PC-3 (cell line): ENCODE data around the gene ANXA9. TPM values are rescaled to one million over a fixed set of nuclear protein-coding genes. Genes with fewer than 3 reads are reported as not detected.

Experiments used
- ATAC-seq: fragments of 200-7000 bp; cut with Tn5 transposase; 2 replicates; pipeline ENCODE4 v1.9.1; 2020; ENCODE audit warnings: mild to moderate bottlenecking, moderate library complexity
- BruUV-seq: library from RNA; stranded (reverse); fragments of 400-500 nt; replicated peaks from 2 replicates; lab custom pipeline; 2021; lab: Mats Ljungman, UMichigan
- CTCF ChIA-PET: fragments of 300-600 bp; sonication (Branson Sonifier 250); formaldehyde crosslinking; loops from one replicate; lab custom pipeline; 2022; ENCODE audit warnings: antibody characterized with exemption; lab: Charles Lee
- POLR2A ChIA-PET: fragments of 300-600 bp; sonication (Branson Sonifier 250); formaldehyde crosslinking; loops from one replicate; lab custom pipeline; 2022; ENCODE audit warnings: antibody characterized with exemption; ENCODE audit not compliant: unreplicated experiment; lab: Charles Lee
- DNase-seq: peaks from one replicate; pipeline ENCODE4 v3.0.0-alpha.2; 2015
- H2AFZ ChIP-seq: fragments of 300-600 bp; sonication (generic); 2 replicates; pipeline ENCODE4 v1.6.0; 2016; ENCODE audit warnings: antibody characterized with exemption, low read length
- H3F3A ChIP-seq: fragments of 300-600 bp; sonication (generic); one replicate; pipeline ENCODE4 v1.6.0; 2017; ENCODE audit warnings: antibody characterized with exemption, low read length, control low read depth, mild to moderate bottlenecking; ENCODE audit not compliant: unreplicated experiment
- H3K27ac ChIP-seq: fragments of 300-600 bp; sonication (generic); 2 replicates; pipeline ENCODE4 v1.5.1; 2016; ENCODE audit warnings: mild to moderate bottlenecking, low read length
- H3K27me3 ChIP-seq: fragments of 300-600 bp; sonication (generic); 2 replicates; pipeline ENCODE4 v1.6.1; 2016; ENCODE audit warnings: low read length, mixed read lengths
- H3K36me3 ChIP-seq: fragments of 300-600 bp; sonication (generic); 2 replicates; pipeline ENCODE4 v1.6.1; 2016; ENCODE audit warnings: low read depth, mixed run types, low read length, mixed read lengths
- H3K4me1 ChIP-seq: fragments of 300-600 bp; sonication (generic); 2 replicates; pipeline ENCODE4 v1.5.1; 2016; ENCODE audit warnings: low read length; ENCODE audit not compliant: insufficient read depth
- H3K4me2 ChIP-seq: fragments of 300-600 bp; sonication (generic); 2 replicates; pipeline ENCODE4 v1.6.0; 2016; ENCODE audit warnings: low read length
- H3K4me3 ChIP-seq: fragments of 300-600 bp; sonication (generic); 2 replicates; pipeline ENCODE4 v1.5.1; 2016; ENCODE audit warnings: mild to moderate bottlenecking, low read length, mixed read lengths
- H3K79me2 ChIP-seq: fragments of 300-600 bp; sonication (generic); 2 replicates; pipeline ENCODE4 v1.6.1; 2017; ENCODE audit warnings: low read length, mixed read lengths
- H3K9ac ChIP-seq: fragments of 300-600 bp; sonication (generic); 2 replicates; pipeline ENCODE4 v1.6.0; 2016; ENCODE audit warnings: mild to moderate bottlenecking, low read length
- H3K9me2 ChIP-seq: fragments of 300-600 bp; sonication (generic); replicated peaks from 2 replicates; pipeline ENCODE4 v1.6.1; 2016; ENCODE audit warnings: mixed run types, low read length, mixed read lengths
- H3K9me3 ChIP-seq: fragments of 300-600 bp; sonication (generic); 2 replicates; pipeline ENCODE4 v1.6.1; 2016; ENCODE audit warnings: low read length, mixed read lengths
- H4K20me1 ChIP-seq: fragments of 300-600 bp; sonication (generic); 2 replicates; pipeline ENCODE4 v1.6.1; 2016; ENCODE audit warnings: low read length, mixed read lengths
- EZH2 ChIP-seq: fragments of 300-600 bp; sonication (generic); IDR thresholded peaks from one replicate; pipeline ENCODE4 v1.6.1; 2017; ENCODE audit warnings: antibody characterized with exemption, mild to moderate bottlenecking, low read length; ENCODE audit not compliant: unreplicated experiment
- EZH2phosphoT487 ChIP-seq: fragments of 300-600 bp; sonication (generic); IDR thresholded peaks from 2 replicates; pipeline ENCODE4 v1.6.1; 2018; ENCODE audit warnings: mild to moderate bottlenecking, antibody characterized with exemption, low read length, borderline replicate concordance
- intact Hi-C: fragments of 100-400 bp; cut with micrococcal nuclease; formaldehyde crosslinking; loops from 2 replicates; pipeline ENCODE4 v1.9.0; 2023
- total RNA-seq: library from RNA; depleted of rRNA; stranded (reverse); fragments of >200 nt; gene quantifications from 2 replicates; pipeline ENCODE4 v1.2.3, GENCODE V29; 2014
- TF ChIP-seq, protein P1 (sequence below): fragments of 300-600 bp; sonication (generic); conservative IDR thresholded peaks from 2 replicates; pipeline ENCODE4 v1.5.1; 2017; ENCODE audit warnings: antibody characterized with exemption, low read depth, mild to moderate bottlenecking, low read length

The ANXA9 gene
- total RNA-seq, 1 experiment from 2014 or later: 0.18 TPM

DNA sequence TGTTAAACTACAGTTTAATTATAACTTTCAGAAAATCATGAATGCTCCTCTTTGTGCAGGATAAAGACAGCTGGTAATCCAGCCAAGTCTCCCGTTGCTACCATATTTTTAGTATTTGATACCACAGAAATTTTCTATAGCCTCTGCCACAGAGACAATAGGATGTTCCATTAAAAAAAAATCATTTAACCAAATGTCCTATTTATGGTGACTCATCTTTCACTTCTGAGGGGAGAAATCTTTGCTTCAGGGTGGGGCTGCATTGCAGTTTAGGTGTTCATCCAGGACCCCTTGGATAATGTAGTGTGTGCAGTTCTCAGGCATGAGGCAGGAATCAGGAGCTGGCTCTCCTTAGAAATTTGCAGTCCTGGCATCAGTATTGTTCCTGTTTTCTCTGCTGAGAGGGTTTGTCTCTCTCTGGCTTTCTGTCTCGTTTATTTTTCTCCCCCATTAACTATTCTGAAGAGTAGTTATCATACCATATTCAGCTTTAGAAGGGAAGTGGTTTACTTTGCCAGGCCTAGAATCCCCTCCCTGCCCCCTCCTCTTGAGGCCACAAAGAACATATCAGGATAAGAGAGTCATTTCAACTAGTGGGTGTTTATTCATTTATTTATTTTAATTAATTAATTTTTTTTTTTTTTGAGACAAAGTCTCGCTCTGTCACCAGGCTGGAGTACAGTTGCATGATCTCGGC, 29.2 kb downstream of the ANXA9 start:
- Histone ChIP-seq H3K4me1 (peaks cover 30% of the 10 kb centered on the region), H3K9me2 (no peaks in the 10 kb centered on the region), H3K36me3 (no peaks in the 10 kb centered on the region), H3K4me2 (no peak overlapping the region), H2AFZ (no peak overlapping the region), H3K4me3 (no peak overlapping the region), H3K9me3 (no peaks in the 10 kb centered on the region), H3K9ac (no peak overlapping the region), H3K27ac (no peak overlapping the region), H4K20me1 (no peaks in the 10 kb centered on the region), H3K79me2 (peaks cover 32% of the 10 kb centered on the region), H3K27me3 (no peaks in the 10 kb centered on the region), H3F3A (peaks cover 6% of the 10 kb centered on the region)
- ChIA-PET POLR2A (interaction anchor here (0.7 kb wide), 1 partner anchor 167 kb away, joined by 7 read pairs; no protein-coding TSS in a partner anchor), CTCF (no interaction called here)
- DNase-seq: no peak
- no peak for ATAC-seq
- intact Hi-C loops: no loop called here
- no TSS peak for BruUV-seq
- TF ChIP-seq, protein P1, sequence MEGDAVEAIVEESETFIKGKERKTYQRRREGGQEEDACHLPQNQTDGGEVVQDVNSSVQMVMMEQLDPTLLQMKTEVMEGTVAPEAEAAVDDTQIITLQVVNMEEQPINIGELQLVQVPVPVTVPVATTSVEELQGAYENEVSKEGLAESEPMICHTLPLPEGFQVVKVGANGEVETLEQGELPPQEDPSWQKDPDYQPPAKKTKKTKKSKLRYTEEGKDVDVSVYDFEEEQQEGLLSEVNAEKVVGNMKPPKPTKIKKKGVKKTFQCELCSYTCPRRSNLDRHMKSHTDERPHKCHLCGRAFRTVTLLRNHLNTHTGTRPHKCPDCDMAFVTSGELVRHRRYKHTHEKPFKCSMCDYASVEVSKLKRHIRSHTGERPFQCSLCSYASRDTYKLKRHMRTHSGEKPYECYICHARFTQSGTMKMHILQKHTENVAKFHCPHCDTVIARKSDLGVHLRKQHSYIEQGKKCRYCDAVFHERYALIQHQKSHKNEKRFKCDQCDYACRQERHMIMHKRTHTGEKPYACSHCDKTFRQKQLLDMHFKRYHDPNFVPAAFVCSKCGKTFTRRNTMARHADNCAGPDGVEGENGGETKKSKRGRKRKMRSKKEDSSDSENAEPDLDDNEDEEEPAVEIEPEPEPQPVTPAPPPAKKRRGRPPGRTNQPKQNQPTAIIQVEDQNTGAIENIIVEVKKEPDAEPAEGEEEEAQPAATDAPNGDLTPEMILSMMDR: no peak
- TF ChIP-seq EZH2phosphoT487 (no peak), EZH2 (no peak)

GRCh38 chr1:151012684-151013471, 30.8 kb downstream of the ANXA9 start:
- Histone ChIP-seq H3K79me2 (peaks cover 32% of the 10 kb centered on the region), H2AFZ (no peak overlapping the region), H3K27me3 (no peaks in the 10 kb centered on the region), H3K4me1 (peaks cover 17% of the 10 kb centered on the region), H3K4me3 (no peak overlapping the region), H3F3A (no peaks in the 10 kb centered on the region), H4K20me1 (no peaks in the 10 kb centered on the region), H3K9ac (no peak overlapping the region), H3K4me2 (no peak overlapping the region), H3K27ac (no peak overlapping the region), H3K9me3 (no peaks in the 10 kb centered on the region), H3K9me2 (no peaks in the 10 kb centered on the region), H3K36me3 (no peaks in the 10 kb centered on the region; the same call in 1 of the 2 replicates)
- TF ChIP-seq EZH2phosphoT487 (no peak), EZH2 (no peak)
- TF ChIP-seq, protein P1: no peak
- DNase-seq: no peak
- intact Hi-C loops: no loop called here
- CTCF ChIA-PET: no interaction called here
- BruUV-seq: no TSS peak
- no peak for ATAC-seq
- POLR2A ChIA-PET: interaction anchor here (0.6 kb wide), 1 partner anchor 11 kb away, joined by 4 read pairs; no protein-coding TSS in a partner anchor
